Activated CD4-positive, alpha-beta T cell treated with anti-CD3 and anti-CD28 coated beads, Interleukin-2, amount 10 ng/mL, durations not matched to agents 7 days and 5 days (primary cell): ENCODE data around the gene RAB23. TPM values are rescaled to one million over a fixed set of nuclear protein-coding genes. Genes with fewer than 3 reads are reported as not detected.

Experiments used
- CTCF ChIA-PET: fragments of 350-600 bp; sonication (Branson Sonifier 250); formaldehyde crosslinking; loops from one replicate; lab custom pipeline; 2021; ENCODE audit warnings: antibody characterized with exemption; lab: Charles Lee
- POLR2A ChIA-PET: fragments of 350-600 bp; sonication (Branson Sonifier 250); formaldehyde crosslinking; loops from one replicate; lab custom pipeline; 2021; ENCODE audit warnings: antibody characterized with exemption; lab: Charles Lee
- DNase-seq: peaks from one replicate; pipeline ENCODE4 v3.0.0-alpha.2; 2020
- H3K27ac Mint-ChIP-seq: one replicate; pipeline ENCODE4 v1.8.0; 2021; ENCODE audit warnings: mild to moderate bottlenecking, moderate library complexity, mixed read lengths
- H3K27me3 Mint-ChIP-seq: one replicate; pipeline ENCODE4 v1.8.0; 2021; ENCODE audit warnings: mixed read lengths
- H3K36me3 Mint-ChIP-seq: one replicate; pipeline ENCODE4 v1.8.0; 2021; ENCODE audit warnings: low read depth, mixed read lengths
- H3K4me1 Mint-ChIP-seq: one replicate; pipeline ENCODE4 v1.8.0; 2021; ENCODE audit warnings: mixed read lengths
- H3K4me3 Mint-ChIP-seq: one replicate; pipeline ENCODE4 v1.8.0; 2021; ENCODE audit warnings: mild to moderate bottlenecking, moderate library complexity, mixed read lengths
- H3K9me3 Mint-ChIP-seq: one replicate; pipeline ENCODE4 v1.8.0; 2021; ENCODE audit warnings: mixed read lengths
- total RNA-seq, 2 experiments: library from RNA; stranded (reverse); gene quantifications; one replicate each; pipeline ENCODE4 v1.2.3, GENCODE V29; 2021

RAB23 gene
- total RNA-seq, 2 experiments from 2014 or later = 3.5 to 3.8 TPM

DNA sequence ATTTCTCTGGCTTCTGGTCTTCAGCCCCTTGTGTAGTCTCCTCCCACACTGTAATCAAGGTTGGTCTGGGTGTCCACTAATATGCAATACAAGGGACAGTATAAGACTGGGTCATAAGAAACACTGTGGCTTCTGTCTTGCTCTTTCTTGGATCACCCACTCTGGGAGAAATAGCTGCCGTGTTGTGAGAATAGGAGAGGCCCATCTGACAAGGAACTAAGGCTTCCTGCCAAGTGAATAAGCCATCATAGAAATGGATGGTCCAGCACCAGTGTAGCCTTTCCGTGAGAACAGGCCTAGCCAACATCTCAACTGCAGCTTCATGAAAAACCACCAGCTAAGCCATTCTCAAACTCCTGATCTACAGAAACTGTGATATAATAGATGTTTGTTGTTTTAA, 26.6 kb downstream of the RAB23 start:
- CTCF ChIA-PET = no interaction called here
- no peaks in the 10 kb centered on the region for H3K27me3 Mint-ChIP-seq
- H3K9me3 Mint-ChIP-seq = no peaks in the 10 kb centered on the region
- H3K4me1 Mint-ChIP-seq = no peaks in the 10 kb centered on the region
- peaks cover 11% of the 10 kb centered on the region for H3K36me3 Mint-ChIP-seq
- DNase-seq = no peak
- POLR2A ChIA-PET = no interaction called here
- no peak overlapping the region for H3K27ac Mint-ChIP-seq
- H3K4me3 Mint-ChIP-seq = no peak overlapping the region

DNA sequence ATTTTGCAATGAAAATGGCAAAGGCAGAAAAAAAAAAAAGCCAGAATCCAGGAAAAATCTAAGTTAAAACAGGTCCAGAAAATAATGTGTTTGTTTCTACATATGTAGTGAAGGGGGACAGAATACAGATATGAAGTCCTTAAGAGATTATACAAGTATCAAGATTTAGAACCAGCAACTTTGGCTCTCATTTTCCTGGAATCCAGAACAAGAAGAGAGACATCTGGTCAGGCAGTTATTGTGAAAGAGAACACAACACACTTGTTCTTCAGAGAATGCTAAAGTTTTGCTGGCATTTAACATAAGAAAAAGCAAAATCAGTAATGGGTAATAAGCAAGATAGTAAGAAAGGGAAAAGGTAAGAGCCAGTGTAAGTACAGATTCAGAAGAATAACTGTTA, 28.9 kb downstream of the RAB23 start:
- H3K9me3 Mint-ChIP-seq = no peaks in the 10 kb centered on the region
- H3K4me1 Mint-ChIP-seq = no peaks in the 10 kb centered on the region
- POLR2A ChIA-PET = no interaction called here
- H3K27me3 Mint-ChIP-seq = no peaks in the 10 kb centered on the region
- no peak overlapping the region for H3K4me3 Mint-ChIP-seq
- peaks cover 14% of the 10 kb centered on the region for H3K36me3 Mint-ChIP-seq
- DNase-seq = no peak
- no peak overlapping the region for H3K27ac Mint-ChIP-seq
- CTCF ChIA-PET = no interaction called here

DNA sequence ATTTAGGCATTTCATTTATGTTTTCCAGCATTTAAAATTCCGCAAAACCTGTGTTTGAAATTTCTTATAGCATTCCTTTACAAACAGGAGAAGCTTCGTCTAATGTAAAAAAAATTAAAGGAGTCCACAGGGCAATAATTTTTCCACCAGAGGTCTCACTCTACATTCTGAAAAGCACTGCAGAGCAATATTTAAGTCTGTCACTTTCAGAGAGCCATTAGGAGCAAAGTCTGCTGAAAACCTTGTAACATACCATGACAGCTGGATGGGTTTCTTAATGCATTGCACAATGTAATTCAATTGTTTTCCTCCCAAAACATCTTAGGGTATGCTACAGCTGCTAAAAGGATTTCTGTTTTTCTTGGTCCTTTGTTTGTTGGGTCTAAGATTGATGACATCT, 32.0 kb downstream of the RAB23 start:
- ChIA-PET POLR2A (no interaction called here), CTCF (interaction anchor here (0.9 kb wide), 1 partner anchor 8 kb away, joined by 3 read pairs; no protein-coding TSS in a partner anchor)
- no peak for DNase-seq
- no peaks in the 10 kb centered on the region for H3K27me3 Mint-ChIP-seq
- H3K36me3 Mint-ChIP-seq = peaks cover 25% of the 10 kb centered on the region
- H3K27ac Mint-ChIP-seq = no peak overlapping the region
- H3K9me3 Mint-ChIP-seq = no peaks in the 10 kb centered on the region
- no peak overlapping the region for H3K4me3 Mint-ChIP-seq
- H3K4me1 Mint-ChIP-seq = peaks cover 4% of the 10 kb centered on the region

DNA sequence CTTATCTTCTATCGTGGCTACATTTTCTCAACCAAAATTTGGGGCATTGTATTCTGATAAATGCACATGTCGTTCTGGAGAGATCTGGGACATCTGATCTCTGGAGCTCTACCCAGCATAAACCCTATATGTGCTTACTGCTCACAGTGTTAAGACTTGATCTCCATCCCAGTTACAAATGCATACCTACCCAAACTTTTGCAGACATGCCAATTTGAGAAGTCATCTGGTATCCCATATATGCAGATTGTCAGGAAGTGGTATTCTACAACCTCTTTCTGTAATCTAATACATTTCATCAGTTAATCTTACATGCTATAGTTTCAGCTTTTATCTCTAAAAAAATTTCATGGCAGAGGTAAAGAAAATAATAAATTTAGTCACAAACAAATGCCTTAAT, 38.8 kb downstream of the RAB23 start:
- no peaks in the 10 kb centered on the region for H3K27me3 Mint-ChIP-seq
- ChIA-PET POLR2A (no interaction called here), CTCF (interaction anchor here (0.9 to 1.2 kb wide), 2 partner anchors 8 to 15 kb away, joined by 3 read pairs; no protein-coding TSS in a partner anchor)
- H3K36me3 Mint-ChIP-seq = peaks cover 35% of the 10 kb centered on the region
- no peaks in the 10 kb centered on the region for H3K9me3 Mint-ChIP-seq
- peaks cover 9% of the 10 kb centered on the region for H3K4me1 Mint-ChIP-seq
- H3K4me3 Mint-ChIP-seq = no peak overlapping the region
- DNase-seq = no peak
- no peak overlapping the region for H3K27ac Mint-ChIP-seq

DNA sequence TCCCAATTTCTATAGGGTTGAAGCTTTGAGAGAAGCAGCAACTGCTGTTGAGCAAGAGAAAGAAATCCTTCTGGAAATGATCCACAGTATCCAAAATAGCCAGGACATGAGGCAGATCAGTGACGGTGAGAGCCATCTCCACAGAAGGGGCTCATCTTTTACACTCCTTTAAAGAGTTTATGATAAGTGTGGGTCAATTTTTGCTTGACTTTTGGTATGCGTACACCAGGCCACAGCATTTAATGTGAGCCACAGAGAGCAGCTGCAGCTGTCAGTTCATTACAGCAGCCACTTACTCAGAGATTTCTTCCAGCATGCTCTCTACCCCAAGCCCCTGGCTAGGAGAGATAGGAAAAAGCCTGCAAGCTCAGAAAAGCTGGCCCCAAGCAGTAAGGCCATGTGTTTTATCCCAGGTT, 40.1 kb downstream of the RAB23 start:
- Mint-ChIP-seq H3K9me3 (no peaks in the 10 kb centered on the region), H3K36me3 (peaks cover 33% of the 10 kb centered on the region), H3K4me3 (no peak overlapping the region), H3K4me1 (peaks cover 9% of the 10 kb centered on the region), H3K27me3 (no peaks in the 10 kb centered on the region), H3K27ac (peak overlapping the region; percentile 37)
- no peak for DNase-seq
- CTCF ChIA-PET = no interaction called here
- POLR2A ChIA-PET = no interaction called here

DNA sequence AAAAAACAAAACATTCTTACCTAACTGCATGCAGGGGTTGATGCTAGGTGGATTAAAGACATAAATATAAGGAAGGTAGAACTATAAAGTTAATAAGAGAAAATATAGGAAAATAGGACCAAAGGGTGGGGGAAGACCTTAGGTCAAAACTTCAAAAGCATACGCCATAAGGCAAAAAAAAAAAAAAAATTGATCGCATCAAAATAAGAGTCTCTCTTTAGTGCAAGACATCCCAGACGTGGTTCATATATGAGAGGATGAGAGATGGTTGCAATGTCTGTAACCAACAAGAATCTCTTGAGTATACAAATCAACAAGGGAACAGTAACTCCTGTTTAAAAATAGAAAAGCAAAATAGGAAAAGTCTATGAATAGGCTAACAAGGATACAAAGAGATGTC, 41.5 kb downstream of the RAB23 start:
- Mint-ChIP-seq H3K36me3 (peaks cover 30% of the 10 kb centered on the region), H3K27ac (no peak overlapping the region), H3K9me3 (no peaks in the 10 kb centered on the region), H3K27me3 (no peaks in the 10 kb centered on the region), H3K4me3 (no peak overlapping the region), H3K4me1 (peaks cover 15% of the 10 kb centered on the region)
- POLR2A ChIA-PET = no interaction called here
- CTCF ChIA-PET = no interaction called here
- no peak for DNase-seq

DNA sequence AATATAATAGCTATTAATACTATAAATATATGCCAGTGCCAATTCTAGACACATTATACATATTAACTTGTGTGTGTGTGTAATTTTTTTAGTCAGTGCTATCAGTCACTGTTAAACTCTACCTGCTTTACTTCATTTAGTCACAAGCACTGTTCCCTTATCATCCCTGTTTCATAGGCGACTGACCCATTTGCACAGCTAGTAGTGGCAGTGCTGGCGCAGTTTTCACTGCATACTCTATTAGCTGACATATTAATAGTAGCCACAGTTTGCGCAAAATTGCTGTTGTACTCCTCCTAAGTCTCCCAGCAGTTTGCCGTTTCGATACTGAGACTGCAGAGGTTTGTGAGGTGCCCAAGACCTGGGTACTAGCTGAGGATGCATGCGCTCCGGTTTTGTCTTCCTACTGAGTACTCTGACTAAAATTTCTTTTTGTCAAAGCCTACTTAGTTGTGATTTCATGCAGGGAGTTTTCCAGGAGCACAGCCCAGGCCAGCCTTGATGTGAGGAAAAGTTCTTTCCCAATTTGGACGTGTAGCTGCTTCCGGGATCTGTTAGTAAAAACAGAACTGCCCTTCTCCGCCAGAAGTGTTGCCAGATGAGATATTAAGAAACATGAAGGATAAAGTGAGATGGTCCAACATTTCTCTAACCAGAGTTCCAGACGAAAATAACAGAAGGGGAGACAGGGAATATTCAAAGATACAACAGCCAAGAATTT, 44.4 kb downstream of the RAB23 start:
- ChIA-PET CTCF (interaction anchor here (0.6 kb wide), 1 partner anchor 783 kb away, joined by 3 read pairs; no protein-coding TSS in a partner anchor), POLR2A (no interaction called here)
- Mint-ChIP-seq H3K27me3 (no peaks in the 10 kb centered on the region), H3K36me3 (peaks cover 10% of the 10 kb centered on the region), H3K4me1 (peaks cover 37% of the 10 kb centered on the region), H3K9me3 (no peaks in the 10 kb centered on the region), H3K4me3 (no peak overlapping the region), H3K27ac (no peak overlapping the region)
- no peak for DNase-seq

DNA sequence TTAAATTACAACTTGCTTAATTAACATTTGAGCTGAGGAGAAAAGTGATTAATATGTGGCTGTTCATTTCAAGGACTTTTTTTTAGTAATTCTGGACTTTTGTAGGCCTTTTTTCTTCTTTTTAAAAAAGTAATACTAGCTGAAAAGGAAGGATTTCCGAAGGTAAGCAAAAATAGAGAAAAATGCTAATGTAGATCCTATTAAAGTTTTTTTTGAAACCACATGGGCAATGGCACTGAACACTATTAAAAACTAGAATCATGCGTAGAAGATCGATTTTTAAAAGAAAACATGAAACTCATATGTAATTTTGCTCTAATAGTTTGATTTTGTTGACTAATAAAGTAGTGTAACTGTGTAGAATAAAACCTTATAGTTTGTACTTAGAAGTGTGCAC, 47.6 kb downstream of the RAB23 start:
- Mint-ChIP-seq H3K4me3 (peak overlapping the region; percentile 95), H3K9me3 (no peaks in the 10 kb centered on the region), H3K4me1 (peaks cover 54% of the 10 kb centered on the region), H3K27me3 (no peaks in the 10 kb centered on the region), H3K27ac (no peak overlapping the region), H3K36me3 (peaks cover 5% of the 10 kb centered on the region)
- ChIA-PET POLR2A (no interaction called here), CTCF (no interaction called here)
- DNase-seq = no peak

DNA sequence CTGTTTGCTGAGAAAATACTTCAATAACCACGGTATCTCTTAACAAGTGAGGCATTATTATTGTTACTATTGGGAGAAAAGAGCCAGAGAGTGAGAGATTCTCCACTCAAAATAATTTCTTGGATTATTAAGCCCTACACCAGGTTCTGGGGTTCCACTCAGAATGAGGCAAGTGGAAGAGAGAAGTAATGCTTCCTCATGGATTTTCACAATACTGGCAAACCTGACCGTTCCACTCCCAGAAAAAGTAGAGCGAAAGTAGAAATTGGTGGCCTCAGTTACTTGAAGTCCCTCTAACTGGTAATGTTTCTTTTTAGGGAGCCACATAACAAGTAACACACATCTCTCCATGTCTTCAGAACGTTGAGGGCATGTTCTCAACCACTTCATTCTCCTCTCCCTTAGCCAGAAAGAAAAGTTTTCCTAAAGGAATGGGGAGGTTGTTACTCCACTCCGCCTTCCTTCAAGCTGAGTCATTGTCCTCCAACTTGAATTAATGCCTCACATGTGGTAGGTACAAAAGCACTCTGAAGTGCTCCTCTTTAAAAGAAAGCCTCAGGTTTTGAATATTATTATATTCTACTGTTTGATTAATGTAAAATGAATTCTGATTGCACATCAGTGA, 48.1 kb downstream of the RAB23 start:
- H3K4me1 Mint-ChIP-seq = peaks cover 53% of the 10 kb centered on the region
- POLR2A ChIA-PET = no interaction called here
- peak overlapping the region; percentile 97 for H3K27ac Mint-ChIP-seq

DNA sequence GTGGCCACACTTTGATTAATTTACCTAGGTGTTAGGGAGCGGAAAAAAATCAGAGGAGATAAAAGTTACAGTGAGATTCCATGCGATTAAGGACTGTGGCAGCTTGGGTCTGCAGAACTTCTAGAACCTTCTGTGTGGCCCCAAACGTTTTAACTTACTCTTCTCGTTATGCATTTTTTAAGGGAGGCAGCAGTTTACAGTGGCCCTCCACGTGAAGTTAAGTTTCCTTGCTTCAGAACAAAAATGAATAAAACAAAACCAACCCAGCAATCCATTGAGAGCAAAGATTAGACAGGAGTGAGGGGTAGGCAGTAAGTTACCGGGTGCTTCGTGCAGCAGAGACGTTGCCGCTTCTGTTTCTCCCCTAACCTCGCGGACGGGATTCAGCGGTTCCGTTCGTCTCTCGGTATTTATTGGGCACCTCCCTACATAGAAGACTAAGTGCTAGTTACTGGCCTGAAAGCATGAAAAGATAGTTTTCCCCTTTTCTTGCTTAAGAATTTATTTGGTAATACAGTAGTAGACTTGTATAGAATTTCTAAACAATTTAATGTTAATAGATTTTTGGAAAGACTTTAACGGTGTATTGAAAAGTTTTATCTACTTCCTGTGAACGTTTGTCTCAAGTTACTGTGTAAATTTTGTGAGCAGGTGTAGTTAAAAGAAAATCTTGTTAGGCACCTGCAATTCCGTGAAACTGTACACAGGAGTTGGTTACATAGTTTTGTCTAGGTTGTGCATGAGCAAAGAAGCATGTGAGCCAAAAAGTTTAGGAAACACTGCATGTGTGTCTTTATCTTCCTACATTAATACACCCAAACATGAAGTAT, 48.8 kb downstream of the RAB23 start:
- CTCF ChIA-PET = interaction anchor here (1.3 to 1.6 kb wide), 2 partner anchors 18 to 49 kb away, joined by 3 to 6 read pairs; partner anchors contain the start of gene RAB23
- Mint-ChIP-seq H3K36me3 (peaks cover 6% of the 10 kb centered on the region), H3K4me3 (peak overlapping the region; percentile 95), H3K27me3 (no peaks in the 10 kb centered on the region), H3K9me3 (no peaks in the 10 kb centered on the region), H3K27ac (peak overlapping the region; percentile 97), H3K4me1 (peaks cover 51% of the 10 kb centered on the region)
- DNase-seq = peak; percentile 52
- POLR2A ChIA-PET = no interaction called here

More for the DNA sequence above, 48.1 kb downstream of the RAB23 start:
- H3K4me3 Mint-ChIP-seq = peak overlapping the region; percentile 95
- H3K27me3 Mint-ChIP-seq = no peaks in the 10 kb centered on the region
- no peaks in the 10 kb centered on the region for H3K9me3 Mint-ChIP-seq
- CTCF ChIA-PET = no interaction called here
- DNase-seq = no peak
- H3K36me3 Mint-ChIP-seq = peaks cover 5% of the 10 kb centered on the region

DNA sequence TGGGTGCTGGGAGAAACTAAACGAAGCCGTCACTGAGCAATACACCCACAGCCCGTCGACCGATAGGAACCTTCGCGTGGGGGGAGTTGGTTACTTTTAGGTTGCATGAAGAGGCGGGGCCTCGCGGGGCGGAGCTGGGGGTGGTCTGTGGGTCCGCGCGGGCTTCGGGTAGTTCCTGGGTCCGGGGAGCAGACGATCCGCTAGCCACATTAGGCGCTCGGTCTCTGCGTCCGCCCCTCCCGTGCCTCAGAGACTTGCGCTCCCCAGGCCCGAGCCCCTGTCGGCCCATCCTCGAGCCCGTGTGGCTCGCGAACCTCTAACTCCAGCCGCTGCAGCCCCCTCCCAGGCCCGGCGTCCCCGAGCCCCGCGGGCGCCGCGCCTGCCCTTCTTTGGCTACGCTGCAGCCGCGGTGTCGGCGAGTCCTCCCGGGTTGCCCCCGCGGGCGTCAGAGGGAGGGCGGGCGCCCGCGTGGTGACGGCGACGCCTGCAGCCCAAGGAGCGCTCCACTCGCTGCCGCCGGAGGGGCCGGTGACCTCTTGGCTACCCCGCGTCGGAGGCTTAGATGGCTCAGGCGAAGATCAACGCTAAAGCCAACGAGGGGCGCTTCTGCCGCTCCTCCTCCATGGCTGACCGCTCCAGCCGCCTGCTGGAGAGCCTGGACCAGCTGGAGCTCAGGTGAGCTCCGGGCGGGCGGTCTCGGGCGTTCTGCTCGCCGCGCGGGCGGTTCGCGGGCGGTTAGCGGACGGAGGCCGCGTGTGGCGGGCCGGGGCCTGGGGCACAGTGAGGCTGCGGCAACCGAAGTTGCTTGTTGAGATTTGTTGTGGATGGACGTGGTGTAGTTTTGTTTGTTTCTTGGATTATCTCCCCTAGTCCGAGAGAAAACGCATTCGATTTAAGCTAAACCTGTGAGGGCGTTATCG, 49.7 kb downstream of the RAB23 start, which contains the start of gene BAG2:
Gene BAG2 (plus strand): TSS at position 191 of the 920 bp plus-strand sequence. CDS start 372 bp downstream, at position 563.
- Mint-ChIP-seq H3K9me3 (no peaks in the 10 kb centered on the region), H3K27ac (peak within 1 kb of the TSS; percentile 97), H3K4me1 (peaks cover 51% of the 10 kb centered on the region), H3K4me3 (peak within 1 kb of the TSS; percentile 95), H3K27me3 (no peaks in the 10 kb centered on the region), H3K36me3 (peaks cover 8% of the 10 kb centered on the region)
- ChIA-PET CTCF (interaction anchor here (0.9 to 1.6 kb wide), 4 partner anchors 19 to 50 kb away, joined by 3 to 6 read pairs (median 4); partner anchors contain the start of gene RAB23), POLR2A (no interaction called here)
- peak; percentile 93 for DNase-seq

DNA sequence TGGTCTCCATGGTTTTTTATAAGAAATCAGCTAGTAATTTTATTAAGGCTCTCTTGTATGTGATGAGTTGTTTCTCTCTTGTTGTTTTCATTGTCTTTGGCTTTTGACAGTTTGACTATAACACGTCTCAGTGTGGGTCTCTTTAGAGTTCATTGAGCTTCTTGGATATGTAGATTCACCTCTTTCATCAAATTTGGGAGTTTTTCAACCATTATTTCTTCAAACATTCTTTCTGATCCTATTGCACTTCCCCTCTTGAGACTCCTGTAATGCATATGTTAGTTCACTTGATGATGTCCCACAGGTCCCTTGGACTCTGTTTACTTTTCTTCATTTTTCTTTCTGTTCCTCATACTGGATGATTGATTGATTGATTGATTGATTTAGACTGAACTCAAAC, 57.0 kb downstream of the RAB23 start:
- Mint-ChIP-seq H3K4me3 (no peak overlapping the region), H3K9me3 (peaks cover 15% of the 10 kb centered on the region), H3K27ac (no peak overlapping the region)

More for the DNA sequence above, 57.0 kb downstream of the RAB23 start:
- H3K36me3 Mint-ChIP-seq = peaks cover 46% of the 10 kb centered on the region
- H3K4me1 Mint-ChIP-seq = peaks cover 3% of the 10 kb centered on the region
- ChIA-PET CTCF (no interaction called here), POLR2A (no interaction called here)
- DNase-seq = no peak
- H3K27me3 Mint-ChIP-seq = no peaks in the 10 kb centered on the region
